Measurements from ENCODE around the gene BCAP29.

Gene BCAP29

DNA sequence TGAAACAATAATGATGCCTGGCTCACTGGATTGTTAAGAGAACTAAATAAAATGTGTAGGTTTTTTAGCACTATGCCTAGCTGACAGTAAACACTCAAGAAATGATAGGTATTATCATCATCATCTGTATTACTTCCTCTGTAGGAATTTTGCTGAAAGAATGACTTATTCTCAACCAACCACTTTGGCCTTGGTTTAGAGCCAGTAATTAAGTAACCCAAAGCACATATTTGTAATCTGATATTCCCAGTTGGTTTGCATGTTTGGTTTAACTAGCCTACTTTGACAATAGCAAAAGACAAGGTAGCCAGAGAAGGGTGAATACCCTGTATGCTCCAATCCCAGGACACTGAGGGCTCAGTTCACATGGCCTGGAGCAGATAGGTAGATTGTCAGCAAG is 34.4 kb downstream of the BCAP29 start:
- peaks cover 0 to 20% (median 18%) of the 10 kb centered on the region in 5 donors for H3K4me1 ChIP-seq (ENCODE audit: control insufficient read depth in 5 of 5, insufficient read depth in 5 of 5, low read length in 5 of 5)
- peak overlapping the region; percentile 19 for H3K27ac ChIP-seq (ENCODE audit: low read depth, low read length)
- H3K36me3 ChIP-seq (ENCODE audit: control insufficient read depth in 5 of 5, insufficient read depth in 5 of 5, low read length in 5 of 5), result peaks cover 14 to 37% (median 15%) of the 10 kb centered on the region in 5 donors
- no peak overlapping the region for H3K9ac ChIP-seq (ENCODE audit: low read length in 5 of 5)
- no peaks in the 10 kb centered on the region for H3K9me3 ChIP-seq (ENCODE audit: control insufficient read depth in 5 of 5, low read length in 5 of 5)
- H3K4me3 ChIP-seq (ENCODE audit: low read depth in 1 of 5, low read length in 5 of 5), result no peak overlapping the region
- no peaks in the 10 kb centered on the region for H3K27me3 ChIP-seq (ENCODE audit: control insufficient read depth in 5 of 5, insufficient read depth in 4 of 5, low read length in 5 of 5)

DNA sequence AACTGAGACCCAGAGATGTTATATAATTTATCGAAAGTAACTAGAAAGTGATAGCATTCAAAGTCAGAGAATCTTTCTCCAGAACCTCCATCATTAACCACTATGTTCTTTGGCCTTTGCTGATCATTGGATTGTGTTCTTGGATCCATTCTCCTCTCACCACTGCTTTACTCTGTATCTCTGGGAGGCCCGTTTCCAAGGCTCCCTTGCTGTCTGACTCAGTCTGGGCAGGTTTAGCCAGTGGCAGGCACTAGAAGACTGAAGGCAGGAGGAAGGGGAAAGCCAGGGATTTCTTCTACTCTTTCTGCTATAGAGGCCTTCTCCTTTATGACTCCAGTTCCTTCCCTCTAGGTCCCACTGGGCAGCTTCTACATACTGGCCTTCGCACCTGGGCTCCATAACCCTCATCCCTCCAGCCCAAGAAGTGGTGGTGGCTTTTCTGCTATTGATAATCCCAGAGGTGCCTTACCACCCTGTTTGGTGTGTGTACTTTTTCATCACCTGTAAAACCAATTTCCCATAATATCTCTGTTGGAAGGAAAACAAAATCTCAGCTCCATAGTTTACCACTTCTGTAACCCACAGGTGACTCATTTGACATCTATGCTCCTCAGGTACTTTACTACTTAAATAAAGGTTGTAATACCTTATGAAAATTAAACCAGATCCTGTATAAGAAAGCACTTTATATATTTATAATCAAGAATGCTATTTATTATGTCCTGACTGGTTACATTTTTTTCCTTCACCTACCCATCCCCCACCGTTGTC is 36.0 kb downstream of the BCAP29 start:
- Histone ChIP-seq H3K4me3 (ENCODE audit: low read depth in 1 of 5, low read length in 5 of 5) (no peak overlapping the region), H3K9ac (ENCODE audit: low read length in 5 of 5) (no peak overlapping the region), H3K4me1 (ENCODE audit: control insufficient read depth in 5 of 5, insufficient read depth in 5 of 5, low read length in 5 of 5) (peaks cover 0 to 9% (median 8%) of the 10 kb centered on the region in 5 donors), H3K9me3 (ENCODE audit: control insufficient read depth in 5 of 5, low read length in 5 of 5) (no peaks in the 10 kb centered on the region), H3K36me3 (ENCODE audit: control insufficient read depth in 5 of 5, insufficient read depth in 5 of 5, low read length in 5 of 5) (peaks cover 19 to 42% (median 22%) of the 10 kb centered on the region in 5 donors), H3K27ac (ENCODE audit: low read depth, low read length) (no peak overlapping the region), H3K27me3 (ENCODE audit: control insufficient read depth in 5 of 5, insufficient read depth in 4 of 5, low read length in 5 of 5) (no peaks in the 10 kb centered on the region)

DNA sequence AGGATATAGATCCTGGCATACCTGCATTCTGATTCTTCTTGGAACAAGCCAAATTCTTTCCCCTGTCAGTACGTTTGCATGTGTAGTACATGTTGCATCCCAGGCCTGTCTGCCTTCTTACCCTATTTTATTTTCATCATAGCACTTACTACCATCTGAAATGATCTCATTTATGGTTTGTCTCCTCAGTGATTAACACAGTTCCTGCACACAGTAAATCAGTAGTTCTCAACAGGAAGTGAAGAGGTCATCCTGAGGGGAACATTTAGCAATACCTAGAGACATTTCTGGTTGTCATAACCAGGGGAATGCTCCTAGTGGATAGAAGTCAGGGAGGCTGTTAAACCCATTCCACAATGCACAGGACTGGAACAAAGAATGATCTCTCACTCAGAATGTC is 42.4 kb downstream of the BCAP29 start:
- Histone ChIP-seq H3K27me3 (ENCODE audit: control insufficient read depth in 5 of 5, insufficient read depth in 4 of 5, low read length in 5 of 5) (no peaks in the 10 kb centered on the region), H3K9ac (ENCODE audit: low read length in 5 of 5) (no peak overlapping the region), H3K4me3 (ENCODE audit: low read depth in 1 of 5, low read length in 5 of 5) (no peak overlapping the region), H3K4me1 (ENCODE audit: control insufficient read depth in 5 of 5, insufficient read depth in 5 of 5, low read length in 5 of 5) (no peaks in the 10 kb centered on the region), H3K9me3 (ENCODE audit: control insufficient read depth in 5 of 5, low read length in 5 of 5) (no peaks in the 10 kb centered on the region), H3K27ac (ENCODE audit: low read depth, low read length) (no peak overlapping the region), H3K36me3 (ENCODE audit: control insufficient read depth in 5 of 5, insufficient read depth in 5 of 5, low read length in 5 of 5) (peaks cover 15 to 31% (median 28%) of the 10 kb centered on the region in 5 donors)

DNA sequence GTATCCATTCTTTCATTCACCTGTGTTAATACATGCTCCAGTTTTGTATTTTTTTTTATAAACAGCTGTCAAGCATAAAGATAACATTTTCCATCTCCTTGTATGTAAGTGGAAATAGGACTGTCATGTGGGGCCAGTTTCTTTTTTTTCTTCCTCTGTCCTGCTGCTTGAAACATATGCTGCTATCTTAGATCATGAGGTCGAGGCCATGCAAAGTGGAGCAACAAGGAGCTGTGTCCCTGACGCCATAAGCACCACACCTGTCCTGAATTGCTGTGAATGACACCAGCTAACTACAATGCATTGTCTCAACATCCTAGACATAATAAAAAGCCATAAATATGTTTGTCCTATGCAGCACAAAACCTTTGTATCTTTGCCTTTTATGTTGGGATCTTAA is 42.8 kb downstream of the BCAP29 start:
- peaks cover 15 to 31% (median 28%) of the 10 kb centered on the region in 5 donors for H3K36me3 ChIP-seq (ENCODE audit: control insufficient read depth in 5 of 5, insufficient read depth in 5 of 5, low read length in 5 of 5)
- H3K9me3 ChIP-seq (ENCODE audit: control insufficient read depth in 5 of 5, low read length in 5 of 5), result no peaks in the 10 kb centered on the region
- no peak overlapping the region for H3K27ac ChIP-seq (ENCODE audit: low read depth, low read length)
- no peaks in the 10 kb centered on the region for H3K4me1 ChIP-seq (ENCODE audit: control insufficient read depth in 5 of 5, insufficient read depth in 5 of 5, low read length in 5 of 5)
- H3K9ac ChIP-seq (ENCODE audit: low read length in 5 of 5), result no peak overlapping the region
- no peaks in the 10 kb centered on the region for H3K27me3 ChIP-seq (ENCODE audit: control insufficient read depth in 5 of 5, insufficient read depth in 4 of 5, low read length in 5 of 5)
- H3K4me3 ChIP-seq (ENCODE audit: low read depth in 1 of 5, low read length in 5 of 5), result no peak overlapping the region

DNA sequence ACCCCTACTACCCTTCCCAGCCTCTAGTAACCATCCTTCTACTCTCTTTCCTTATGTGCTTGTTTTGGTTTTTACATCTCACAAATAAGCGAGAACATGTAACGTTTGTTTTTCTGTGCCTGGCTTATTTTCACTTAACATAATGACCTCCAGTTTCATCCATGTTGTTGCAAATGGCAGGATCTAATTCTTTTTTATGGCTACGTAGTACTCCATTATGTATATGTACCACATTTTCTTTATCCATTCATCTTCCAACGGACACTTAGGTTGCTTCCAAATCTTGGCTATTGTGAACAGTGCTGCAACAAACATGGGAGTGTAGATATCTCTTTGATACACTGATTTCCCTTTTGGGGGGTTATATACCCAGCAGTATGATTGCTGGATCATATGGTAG is 47.0 kb downstream of the BCAP29 start:
- H3K27me3 ChIP-seq (ENCODE audit: control insufficient read depth in 5 of 5, insufficient read depth in 4 of 5, low read length in 5 of 5), result no peaks in the 10 kb centered on the region
- H3K9me3 ChIP-seq (ENCODE audit: control insufficient read depth in 5 of 5, low read length in 5 of 5), result no peaks in the 10 kb centered on the region
- peaks cover 9 to 29% (median 23%) of the 10 kb centered on the region in 5 donors for H3K36me3 ChIP-seq (ENCODE audit: control insufficient read depth in 5 of 5, insufficient read depth in 5 of 5, low read length in 5 of 5)
- no peak overlapping the region for H3K9ac ChIP-seq (ENCODE audit: low read length in 5 of 5)
- H3K4me1 ChIP-seq (ENCODE audit: control insufficient read depth in 5 of 5, insufficient read depth in 5 of 5, low read length in 5 of 5), result no peaks in the 10 kb centered on the region
- no peak overlapping the region for H3K27ac ChIP-seq (ENCODE audit: low read depth, low read length)
- no peak overlapping the region for H3K4me3 ChIP-seq (ENCODE audit: low read depth in 1 of 5, low read length in 5 of 5)

DNA sequence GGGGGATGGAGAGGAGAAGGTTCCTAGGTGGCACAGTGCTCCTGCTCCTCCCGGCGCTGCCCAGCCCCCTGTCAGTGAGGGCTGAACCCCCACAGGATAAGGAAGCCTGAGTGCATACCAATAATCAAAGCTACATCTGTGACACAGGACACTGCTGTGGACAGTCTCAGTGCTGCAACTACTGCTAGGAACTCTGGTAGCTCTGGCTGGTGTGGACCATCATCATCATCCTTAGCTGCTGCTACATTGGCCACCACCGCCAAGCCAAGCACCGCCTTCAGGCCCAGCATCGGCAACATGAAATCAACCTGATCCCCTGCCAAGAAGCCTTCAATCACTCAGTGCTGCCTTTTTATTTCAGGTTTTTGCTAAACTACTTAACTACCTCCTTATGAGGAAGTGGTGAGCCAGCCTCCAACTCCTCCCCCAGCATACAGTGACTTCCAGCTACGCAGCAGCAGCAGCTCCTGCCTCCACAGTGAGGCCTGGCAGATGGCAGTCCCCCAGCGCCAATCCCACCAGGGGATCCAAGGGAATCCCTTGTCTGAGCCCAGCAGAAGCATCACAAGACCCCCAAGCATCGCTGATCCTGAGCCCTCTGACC is 48.5 kb downstream of the BCAP29 start:
- H3K4me1 ChIP-seq (ENCODE audit: control insufficient read depth in 5 of 5, insufficient read depth in 5 of 5, low read length in 5 of 5), result no peaks in the 10 kb centered on the region
- H3K9me3 ChIP-seq (ENCODE audit: control insufficient read depth in 5 of 5, low read length in 5 of 5), result no peaks in the 10 kb centered on the region
- no peak overlapping the region for H3K9ac ChIP-seq (ENCODE audit: low read length in 5 of 5)
- H3K36me3 ChIP-seq (ENCODE audit: control insufficient read depth in 5 of 5, insufficient read depth in 5 of 5, low read length in 5 of 5), result peaks cover 0 to 18% (median 10%) of the 10 kb centered on the region in 5 donors
- H3K4me3 ChIP-seq (ENCODE audit: low read depth in 1 of 5, low read length in 5 of 5), result no peak overlapping the region
- no peaks in the 10 kb centered on the region for H3K27me3 ChIP-seq (ENCODE audit: control insufficient read depth in 5 of 5, insufficient read depth in 4 of 5, low read length in 5 of 5)
- no peak overlapping the region for H3K27ac ChIP-seq (ENCODE audit: low read depth, low read length)

DNA sequence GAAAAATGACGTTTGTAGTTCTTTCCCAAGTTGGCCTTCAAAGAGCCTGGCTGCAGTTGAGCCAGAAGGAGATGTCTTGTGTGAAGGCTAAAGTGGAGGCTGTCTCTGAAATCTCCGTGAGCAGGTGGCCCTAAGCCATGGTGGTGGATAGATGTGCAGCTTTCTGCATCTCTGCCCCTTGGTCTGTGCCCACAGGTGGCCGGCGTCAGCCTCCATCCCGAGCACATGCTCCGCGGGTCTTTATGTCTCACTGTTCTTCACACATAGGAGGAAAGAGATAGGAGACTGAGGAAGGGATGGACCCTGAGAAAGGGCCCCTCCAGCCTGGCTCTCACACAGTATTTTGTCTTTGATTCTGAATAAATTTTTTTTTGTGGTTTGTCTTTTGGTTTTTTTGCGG is 50.3 kb downstream of the BCAP29 start:
- Histone ChIP-seq H3K4me1 (ENCODE audit: control insufficient read depth in 5 of 5, insufficient read depth in 5 of 5, low read length in 5 of 5) (no peaks in the 10 kb centered on the region), H3K9ac (ENCODE audit: low read length in 5 of 5) (no peak overlapping the region), H3K27me3 (ENCODE audit: control insufficient read depth in 5 of 5, insufficient read depth in 4 of 5, low read length in 5 of 5) (no peaks in the 10 kb centered on the region), H3K27ac (ENCODE audit: low read depth, low read length) (no peak overlapping the region), H3K36me3 (ENCODE audit: control insufficient read depth in 5 of 5, insufficient read depth in 5 of 5, low read length in 5 of 5) (peaks cover 0 to 16% (median 10%) of the 10 kb centered on the region in 5 donors), H3K9me3 (ENCODE audit: control insufficient read depth in 5 of 5, low read length in 5 of 5) (no peaks in the 10 kb centered on the region), H3K4me3 (ENCODE audit: low read depth in 1 of 5, low read length in 5 of 5) (no peak overlapping the region)

DNA sequence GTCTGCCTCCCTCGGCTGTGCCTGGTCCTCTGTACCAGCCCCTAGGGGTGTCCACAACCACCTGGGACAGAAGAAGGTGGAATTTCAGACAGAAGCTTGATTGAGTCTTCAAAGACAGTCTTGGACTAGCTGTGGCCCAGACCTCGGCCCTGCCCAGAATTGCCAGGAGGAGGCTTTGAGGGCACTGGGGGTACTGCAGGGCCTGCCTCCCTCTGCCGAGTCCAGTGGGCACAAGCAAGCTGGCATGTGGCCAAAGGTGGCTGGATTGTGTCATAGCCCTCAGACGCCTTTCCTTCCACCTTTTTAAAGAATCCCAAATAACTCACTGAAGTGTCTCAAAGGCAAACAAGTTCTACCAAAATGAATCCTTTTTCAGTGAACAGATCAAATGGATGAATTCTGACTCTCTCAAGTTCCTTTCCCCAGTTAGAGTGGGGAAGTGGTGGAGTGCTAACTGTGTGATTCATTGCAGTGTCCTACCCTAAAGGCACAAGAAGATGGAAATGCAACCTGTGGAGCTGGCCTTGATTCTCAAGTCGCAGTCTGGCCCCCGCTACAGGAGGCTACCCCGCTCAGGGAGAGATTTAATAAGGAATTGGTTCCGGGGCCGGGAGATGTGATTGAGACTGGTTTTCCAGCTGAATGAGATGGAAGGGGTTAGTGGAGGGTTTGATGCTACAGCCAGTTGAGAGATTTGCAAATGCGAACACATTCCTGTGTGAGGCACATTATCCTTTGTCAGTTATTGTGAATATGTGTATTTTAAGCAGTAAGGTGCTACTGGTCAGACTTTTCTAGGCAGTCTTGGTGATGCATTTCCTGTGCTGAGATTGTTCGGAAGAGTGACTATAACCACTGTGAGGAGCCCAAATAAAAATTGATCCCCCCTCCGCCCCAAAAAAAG is 51.8 kb downstream of the BCAP29 start:
- H3K4me3 ChIP-seq (ENCODE audit: low read depth in 1 of 5, low read length in 5 of 5), result no peak overlapping the region
- no peaks in the 10 kb centered on the region for H3K27me3 ChIP-seq (ENCODE audit: control insufficient read depth in 5 of 5, insufficient read depth in 4 of 5, low read length in 5 of 5)
- H3K4me1 ChIP-seq (ENCODE audit: control insufficient read depth in 5 of 5, insufficient read depth in 5 of 5, low read length in 5 of 5), result no peaks in the 10 kb centered on the region
- peaks cover 0 to 16% (median 10%) of the 10 kb centered on the region in 5 donors for H3K36me3 ChIP-seq (ENCODE audit: control insufficient read depth in 5 of 5, insufficient read depth in 5 of 5, low read length in 5 of 5)
- H3K27ac ChIP-seq (ENCODE audit: low read depth, low read length), result no peak overlapping the region
- H3K9ac ChIP-seq (ENCODE audit: low read length in 5 of 5), result no peak overlapping the region
- no peaks in the 10 kb centered on the region for H3K9me3 ChIP-seq (ENCODE audit: control insufficient read depth in 5 of 5, low read length in 5 of 5)

DNA sequence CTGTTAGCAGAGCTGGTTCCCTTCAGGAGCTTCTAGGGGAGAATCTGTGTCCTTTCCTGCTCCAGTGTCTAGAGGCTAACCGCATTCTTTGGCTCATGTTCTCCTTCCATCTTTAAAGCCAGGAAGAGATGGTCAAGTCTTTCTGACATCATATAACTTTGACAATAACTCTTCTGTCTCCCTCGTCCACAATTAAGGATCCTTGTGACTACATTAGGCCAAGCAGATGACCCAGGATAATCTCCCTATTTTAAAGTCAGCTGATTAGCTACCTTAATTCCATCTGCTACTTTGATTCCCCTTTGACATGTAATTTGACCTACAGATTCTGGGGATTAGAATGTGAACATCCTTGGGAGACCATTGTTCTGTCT is 52.4 kb downstream of the BCAP29 start:
- H3K9ac ChIP-seq (ENCODE audit: low read length in 5 of 5), result no peak overlapping the region
- H3K36me3 ChIP-seq (ENCODE audit: control insufficient read depth in 5 of 5, insufficient read depth in 5 of 5, low read length in 5 of 5), result peaks cover 0 to 16% (median 10%) of the 10 kb centered on the region in 5 donors
- H3K4me3 ChIP-seq (ENCODE audit: low read depth in 1 of 5, low read length in 5 of 5), result no peak overlapping the region
- H3K27ac ChIP-seq (ENCODE audit: low read depth, low read length), result no peak overlapping the region
- no peaks in the 10 kb centered on the region for H3K9me3 ChIP-seq (ENCODE audit: control insufficient read depth in 5 of 5, low read length in 5 of 5)
- no peaks in the 10 kb centered on the region for H3K27me3 ChIP-seq (ENCODE audit: control insufficient read depth in 5 of 5, insufficient read depth in 4 of 5, low read length in 5 of 5)
- H3K4me1 ChIP-seq (ENCODE audit: control insufficient read depth in 5 of 5, insufficient read depth in 5 of 5, low read length in 5 of 5), result no peaks in the 10 kb centered on the region

DNA sequence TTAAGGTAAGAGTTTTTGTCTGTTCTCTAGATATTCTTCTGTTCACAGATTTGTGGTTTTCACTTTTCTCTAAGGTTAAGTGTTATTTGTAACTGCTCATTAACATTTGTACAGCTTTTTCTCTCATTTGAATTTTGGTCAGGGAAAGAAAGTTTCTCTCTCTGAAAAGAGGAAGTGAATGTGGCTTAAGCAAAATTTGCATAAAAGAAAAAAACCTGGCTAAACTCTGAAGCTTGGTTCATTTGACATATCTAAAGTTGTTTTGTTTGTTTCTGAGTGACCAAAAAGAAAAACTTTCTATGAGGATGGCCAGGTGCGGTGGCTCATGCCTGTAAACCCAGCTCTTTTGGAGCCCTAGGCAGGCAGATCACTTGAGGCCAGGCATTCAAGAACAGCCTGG is 58.5 kb downstream of the BCAP29 start:
- H3K9ac ChIP-seq (ENCODE audit: low read length in 5 of 5), result no peak overlapping the region
- no peaks in the 10 kb centered on the region for H3K4me1 ChIP-seq (ENCODE audit: control insufficient read depth in 5 of 5, insufficient read depth in 5 of 5, low read length in 5 of 5)
- no peak overlapping the region for H3K27ac ChIP-seq (ENCODE audit: low read depth, low read length)
- no peak overlapping the region for H3K4me3 ChIP-seq (ENCODE audit: low read depth in 1 of 5, low read length in 5 of 5)
- no peaks in the 10 kb centered on the region for H3K36me3 ChIP-seq (ENCODE audit: control insufficient read depth in 5 of 5, insufficient read depth in 5 of 5, low read length in 5 of 5)
- no peaks in the 10 kb centered on the region for H3K27me3 ChIP-seq (ENCODE audit: control insufficient read depth in 5 of 5, insufficient read depth in 4 of 5, low read length in 5 of 5)
- no peaks in the 10 kb centered on the region for H3K9me3 ChIP-seq (ENCODE audit: control insufficient read depth in 5 of 5, low read length in 5 of 5)
